Measurements from ENCODE around the gene IL15. TPM values are rescaled to one million over a fixed set of nuclear protein-coding genes. Genes with fewer than 3 reads are reported as not detected.

Gene IL15
- total and polyA plus RNA-seq, 4 donors = 0.93 to 2.0 (median 1.5) TPM

DNA sequence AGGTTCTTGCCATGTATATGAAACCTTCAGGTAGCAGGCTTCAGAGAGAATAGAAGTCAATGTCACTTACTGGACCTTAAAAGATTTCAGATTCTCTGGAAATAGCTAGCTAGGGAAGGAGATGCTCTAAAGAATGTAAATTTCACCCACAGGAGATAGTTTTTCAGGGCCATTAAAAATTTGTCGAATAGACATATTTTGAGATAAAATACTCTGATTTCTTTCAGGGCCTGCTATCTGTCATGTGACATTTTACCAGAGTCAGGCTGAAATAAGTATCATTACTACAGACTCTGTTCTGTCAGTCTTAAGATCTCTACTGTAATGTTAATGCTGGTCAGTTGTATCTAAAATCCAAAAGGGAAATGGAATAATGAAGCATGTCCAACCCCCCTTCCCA, 15.7 kb upstream of the IL15 start:
- Histone ChIP-seq H3K36me3 (ENCODE audit: control insufficient read depth in 4 of 4, insufficient read depth in 3 of 4, low read depth in 1 of 4, low read length in 3 of 4) (no peaks in the 10 kb centered on the region), H3K9me3 (ENCODE audit: control insufficient read depth in 4 of 4, low read length in 3 of 4) (no peaks in the 10 kb centered on the region), H3K4me1 (ENCODE audit: control insufficient read depth in 4 of 4, insufficient read depth in 4 of 4, low read length in 3 of 4) (no peaks in the 10 kb centered on the region), H3K27ac (ENCODE audit: low read depth in 1 of 2, low read length in 2 of 2) (no peak overlapping the region), H3K9ac (ENCODE audit: low read depth in 1 of 2, low read length in 2 of 2) (no peak overlapping the region), H3K27me3 (ENCODE audit: control insufficient read depth in 4 of 4, insufficient read depth in 4 of 4, low read length in 3 of 4) (no peaks in the 10 kb centered on the region), H3K4me3 (ENCODE audit: low read depth in 1 of 3, low read length in 3 of 3) (no peak overlapping the region)
- DNase-seq (ENCODE audit: low spot score) = no peak
- 88% methylated on average over 1 of the region's 1 CpG for WGBS
- TF ChIP-seq CTCF (IDR thresholded peaks at IDR 0.05; ENCODE audit: low read depth, low read length, missing input control) (no peak), HNF4A (conservative IDR thresholded peaks at IDR 0.05) (no peak)

DNA sequence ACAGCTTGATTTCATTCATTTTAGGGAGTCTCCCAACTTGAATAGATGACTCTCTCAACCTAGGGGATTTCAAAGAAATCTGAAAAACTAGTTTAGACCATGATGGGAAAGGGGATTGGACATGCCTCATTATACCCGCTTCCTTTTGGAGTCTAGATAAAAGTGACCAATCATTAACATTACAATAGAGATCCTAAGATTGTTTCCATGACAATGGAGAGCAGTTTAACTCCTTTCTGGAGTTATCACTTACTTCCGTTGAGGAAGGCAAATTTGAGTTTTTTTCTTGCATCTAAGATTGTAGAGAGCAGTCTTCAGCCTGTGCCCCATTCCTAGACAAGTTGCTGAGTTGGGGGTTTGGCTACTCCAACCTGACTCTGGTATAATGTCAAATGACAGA, 11.4 kb upstream of the IL15 start:
- no peaks in the 10 kb centered on the region for H3K9me3 ChIP-seq (ENCODE audit: control insufficient read depth in 4 of 4, low read length in 3 of 4)
- H3K27ac ChIP-seq (ENCODE audit: low read depth in 1 of 2, low read length in 2 of 2) = no peak overlapping the region
- TF ChIP-seq, protein P1, sequence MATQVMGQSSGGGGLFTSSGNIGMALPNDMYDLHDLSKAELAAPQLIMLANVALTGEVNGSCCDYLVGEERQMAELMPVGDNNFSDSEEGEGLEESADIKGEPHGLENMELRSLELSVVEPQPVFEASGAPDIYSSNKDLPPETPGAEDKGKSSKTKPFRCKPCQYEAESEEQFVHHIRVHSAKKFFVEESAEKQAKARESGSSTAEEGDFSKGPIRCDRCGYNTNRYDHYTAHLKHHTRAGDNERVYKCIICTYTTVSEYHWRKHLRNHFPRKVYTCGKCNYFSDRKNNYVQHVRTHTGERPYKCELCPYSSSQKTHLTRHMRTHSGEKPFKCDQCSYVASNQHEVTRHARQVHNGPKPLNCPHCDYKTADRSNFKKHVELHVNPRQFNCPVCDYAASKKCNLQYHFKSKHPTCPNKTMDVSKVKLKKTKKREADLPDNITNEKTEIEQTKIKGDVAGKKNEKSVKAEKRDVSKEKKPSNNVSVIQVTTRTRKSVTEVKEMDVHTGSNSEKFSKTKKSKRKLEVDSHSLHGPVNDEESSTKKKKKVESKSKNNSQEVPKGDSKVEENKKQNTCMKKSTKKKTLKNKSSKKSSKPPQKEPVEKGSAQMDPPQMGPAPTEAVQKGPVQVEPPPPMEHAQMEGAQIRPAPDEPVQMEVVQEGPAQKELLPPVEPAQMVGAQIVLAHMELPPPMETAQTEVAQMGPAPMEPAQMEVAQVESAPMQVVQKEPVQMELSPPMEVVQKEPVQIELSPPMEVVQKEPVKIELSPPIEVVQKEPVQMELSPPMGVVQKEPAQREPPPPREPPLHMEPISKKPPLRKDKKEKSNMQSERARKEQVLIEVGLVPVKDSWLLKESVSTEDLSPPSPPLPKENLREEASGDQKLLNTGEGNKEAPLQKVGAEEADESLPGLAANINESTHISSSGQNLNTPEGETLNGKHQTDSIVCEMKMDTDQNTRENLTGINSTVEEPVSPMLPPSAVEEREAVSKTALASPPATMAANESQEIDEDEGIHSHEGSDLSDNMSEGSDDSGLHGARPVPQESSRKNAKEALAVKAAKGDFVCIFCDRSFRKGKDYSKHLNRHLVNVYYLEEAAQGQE (IDR thresholded peaks at IDR 0.05) = no peak
- TF ChIP-seq, protein P2, sequence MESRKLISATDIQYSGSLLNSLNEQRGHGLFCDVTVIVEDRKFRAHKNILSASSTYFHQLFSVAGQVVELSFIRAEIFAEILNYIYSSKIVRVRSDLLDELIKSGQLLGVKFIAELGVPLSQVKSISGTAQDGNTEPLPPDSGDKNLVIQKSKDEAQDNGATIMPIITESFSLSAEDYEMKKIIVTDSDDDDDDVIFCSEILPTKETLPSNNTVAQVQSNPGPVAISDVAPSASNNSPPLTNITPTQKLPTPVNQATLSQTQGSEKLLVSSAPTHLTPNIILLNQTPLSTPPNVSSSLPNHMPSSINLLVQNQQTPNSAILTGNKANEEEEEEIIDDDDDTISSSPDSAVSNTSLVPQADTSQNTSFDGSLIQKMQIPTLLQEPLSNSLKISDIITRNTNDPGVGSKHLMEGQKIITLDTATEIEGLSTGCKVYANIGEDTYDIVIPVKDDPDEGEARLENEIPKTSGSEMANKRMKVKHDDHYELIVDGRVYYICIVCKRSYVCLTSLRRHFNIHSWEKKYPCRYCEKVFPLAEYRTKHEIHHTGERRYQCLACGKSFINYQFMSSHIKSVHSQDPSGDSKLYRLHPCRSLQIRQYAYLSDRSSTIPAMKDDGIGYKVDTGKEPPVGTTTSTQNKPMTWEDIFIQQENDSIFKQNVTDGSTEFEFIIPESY (IDR thresholded peaks at IDR 0.05) = no peak
- TF ChIP-seq JUND (IDR thresholded peaks at IDR 0.05) (no peak), HNF4A (conservative IDR thresholded peaks at IDR 0.05) (no peak), GABPA (IDR thresholded peaks at IDR 0.05 in 1 of 2, conservative IDR thresholded peaks at IDR 0.05 in 1 of 2) (no peak), SP1 (IDR thresholded peaks at IDR 0.05) (no peak), YY1 (IDR thresholded peaks at IDR 0.05) (no peak), ATF3 (IDR thresholded peaks at IDR 0.05) (no peak), TAF1 (conservative IDR thresholded peaks at IDR 0.05) (no peak), FOXA1 (IDR thresholded peaks at IDR 0.05) (no peak), FOXA2 (IDR thresholded peaks at IDR 0.05) (no peak), NR2F2 (IDR thresholded peaks at IDR 0.05) (no peak), HNF4G (IDR thresholded peaks at IDR 0.05) (no peak), RXRA (IDR thresholded peaks at IDR 0.05) (no peak), RAD21 (IDR thresholded peaks at IDR 0.05) (no peak), CTCF (IDR thresholded peaks at IDR 0.05; ENCODE audit: low read depth, low read length, missing input control) (no peak), MAX (IDR thresholded peaks at IDR 0.05) (no peak)
- H3K4me1 ChIP-seq (ENCODE audit: control insufficient read depth in 4 of 4, insufficient read depth in 4 of 4, low read length in 3 of 4) = no peaks in the 10 kb centered on the region
- H3K27me3 ChIP-seq (ENCODE audit: control insufficient read depth in 4 of 4, insufficient read depth in 4 of 4, low read length in 3 of 4) = no peaks in the 10 kb centered on the region
- H3K9ac ChIP-seq (ENCODE audit: low read depth in 1 of 2, low read length in 2 of 2) = no peak overlapping the region
- H3K4me3 ChIP-seq (ENCODE audit: low read depth in 1 of 3, low read length in 3 of 3) = no peak overlapping the region
- no peak for DNase-seq (ENCODE audit: low spot score)
- WGBS = 75% methylated on average over 2 of the region's 2 CpGs
- H3K36me3 ChIP-seq (ENCODE audit: control insufficient read depth in 4 of 4, insufficient read depth in 3 of 4, low read depth in 1 of 4, low read length in 3 of 4) = no peaks in the 10 kb centered on the region
